H9 (cell line): Measurements from ENCODE around the gene R3HDM2. TPM values are rescaled to one million over a fixed set of nuclear protein-coding genes. Genes with fewer than 3 reads are reported as not detected.

ENCODE experiments used
- DNase-seq: peaks from one replicate; pipeline ENCODE4 v3.0.0-alpha.2; 2017
- H2AFZ ChIP-seq: one replicate; pipeline ENCODE4 v1.6.1; 2013; ENCODE audit warnings: mild to moderate bottlenecking, low read length, control low read depth, moderate library complexity
- H2AK5ac ChIP-seq: 2 replicates; pipeline ENCODE4 v1.6.1; 2013; ENCODE audit warnings: low read length, control low read depth, mixed read lengths; ENCODE audit not compliant: insufficient read length
- H2BK120ac ChIP-seq: one replicate; pipeline ENCODE4 v1.6.1; 2013; ENCODE audit warnings: low read depth, mild to moderate bottlenecking, low read length, control low read depth, inconsistent platforms; ENCODE audit not compliant: poor library complexity, severe bottlenecking
- H2BK12ac ChIP-seq: 2 replicates; pipeline ENCODE4 v1.6.1; 2013; ENCODE audit warnings: low read length, control low read depth, mixed read lengths, low read depth; ENCODE audit not compliant: insufficient read length
- H2BK15ac ChIP-seq: 2 replicates; pipeline ENCODE4 v1.6.1; 2013; ENCODE audit warnings: low read depth, low read length, control low read depth
- H2BK20ac ChIP-seq: one replicate; pipeline ENCODE4 v1.6.1; 2013; ENCODE audit warnings: low read depth, mild to moderate bottlenecking, low read length, control low read depth, inconsistent platforms; ENCODE audit not compliant: poor library complexity, severe bottlenecking
- H2BK5ac ChIP-seq: 2 replicates; pipeline ENCODE4 v1.6.1; 2013; ENCODE audit warnings: low read length, control low read depth, mixed read lengths; ENCODE audit not compliant: insufficient read length
- H3K14ac ChIP-seq: 2 replicates; pipeline ENCODE4 v1.6.1; 2013; ENCODE audit warnings: low read length, control low read depth; ENCODE audit not compliant: insufficient read depth
- H3K18ac ChIP-seq: 2 replicates; pipeline ENCODE4 v1.6.1; 2013; ENCODE audit warnings: low read depth, mild to moderate bottlenecking, mixed read lengths, low read length, control low read depth; ENCODE audit not compliant: insufficient read length
- H3K23ac ChIP-seq: 2 replicates; pipeline ENCODE4 v1.6.1; 2013; ENCODE audit warnings: low read length, control low read depth, mixed read lengths, low read depth; ENCODE audit not compliant: insufficient read length
- H3K23me2 ChIP-seq: 2 replicates; pipeline ENCODE4 v1.6.1; 2013; ENCODE audit warnings: low read depth, mild to moderate bottlenecking, mixed read lengths, low read length, control low read depth; ENCODE audit not compliant: insufficient read length, poor library complexity, severe bottlenecking
- H3K27ac ChIP-seq: 2 replicates; pipeline ENCODE4 v1.5.1; 2013; ENCODE audit warnings: low read length, control low read depth, mixed read lengths, low read depth; ENCODE audit not compliant: insufficient read length
- H3K27me3 ChIP-seq: 2 replicates; pipeline ENCODE4 v1.6.1; 2013; ENCODE audit warnings: low read length, control low read depth, inconsistent platforms; ENCODE audit not compliant: insufficient read depth
- H3K4ac ChIP-seq: 2 replicates; pipeline ENCODE4 v1.6.1; 2013; ENCODE audit warnings: low read depth, mild to moderate bottlenecking, control low read depth, inconsistent platforms, low read length, moderate library complexity
- H3K4me1 ChIP-seq: 2 replicates; pipeline ENCODE4 v1.6.1; 2013; ENCODE audit warnings: low read length, control low read depth, inconsistent platforms; ENCODE audit not compliant: insufficient read depth
- H3K4me2 ChIP-seq: 2 replicates; pipeline ENCODE4 v1.6.1; 2013; ENCODE audit warnings: low read length, control low read depth, mixed read lengths; ENCODE audit not compliant: insufficient read length, insufficient read depth
- H3K56ac ChIP-seq: 2 replicates; pipeline ENCODE4 v1.6.1; 2013; ENCODE audit warnings: low read depth, mild to moderate bottlenecking, mixed read lengths, low read length, control low read depth; ENCODE audit not compliant: insufficient read length
- H3K79me1 ChIP-seq: 2 replicates; pipeline ENCODE4 v1.6.1; 2013; ENCODE audit warnings: low read depth, mild to moderate bottlenecking, moderate library complexity, low read length, control low read depth, inconsistent platforms; ENCODE audit not compliant: insufficient read depth, poor library complexity, severe bottlenecking
- H3K79me2 ChIP-seq: 2 replicates; pipeline ENCODE4 v1.6.1; 2013; ENCODE audit warnings: low read length, control low read depth, inconsistent platforms; ENCODE audit not compliant: insufficient read depth
- H3K9ac ChIP-seq: 2 replicates; pipeline ENCODE4 v1.6.1; 2013; ENCODE audit warnings: low read length, control low read depth, mixed read lengths; ENCODE audit not compliant: insufficient read length; ENCODE audit errors: extremely low read depth
- H3K9me3 ChIP-seq: one replicate; pipeline ENCODE4 v1.6.1; 2013; ENCODE audit warnings: low read depth, low read length, inconsistent platforms; ENCODE audit not compliant: control insufficient read depth
- H3T11ph ChIP-seq: one replicate; pipeline ENCODE4 v1.6.1; 2013; ENCODE audit warnings: mild to moderate bottlenecking, low read length, control low read depth, inconsistent platforms
- H4K20me1 ChIP-seq: one replicate; pipeline ENCODE4 v1.6.1; 2013; ENCODE audit not compliant: control insufficient read depth, insufficient read length, insufficient read depth
- H4K5ac ChIP-seq: 2 replicates; pipeline ENCODE4 v1.6.1; 2013; ENCODE audit warnings: low read depth, mild to moderate bottlenecking, mixed read lengths, low read length, control low read depth; ENCODE audit not compliant: insufficient read length
- H4K8ac ChIP-seq: replicated peaks from 2 replicates; pipeline ENCODE4 v1.6.1; 2013; ENCODE audit warnings: low read length, control low read depth, mixed read lengths, low read depth; ENCODE audit not compliant: insufficient read length
- H4K91ac ChIP-seq: 2 replicates; pipeline ENCODE4 v1.6.1; 2013; ENCODE audit warnings: low read depth, mild to moderate bottlenecking, moderate library complexity, mixed read lengths, low read length, control low read depth; ENCODE audit not compliant: insufficient read length
- H3K27ac Mint-ChIP-seq, 3 experiments: 2 replicates in 2 of 3; 3 replicates in 1 of 3; pipeline ENCODE4 v1.8.0; 2020 to 2021; ENCODE audit warnings: mixed read lengths in 3 of 3, mild to moderate bottlenecking in 1 of 3, moderate library complexity in 1 of 3
- H3K27me3 Mint-ChIP-seq: 2 replicates; pipeline ENCODE4 v1.8.0; 2021; ENCODE audit warnings: low read depth, mild to moderate bottlenecking, moderate library complexity, mixed read lengths
- H3K36me3 Mint-ChIP-seq, 3 experiments: 2 replicates in 2 of 3; 3 replicates in 1 of 3; pipeline ENCODE4 v1.8.0; 2020 to 2021; ENCODE audit warnings: low read depth in 3 of 3, mixed read lengths in 3 of 3; ENCODE audit not compliant: insufficient read depth in 1 of 3
- H3K4me1 Mint-ChIP-seq, 2 experiments: 2 replicates each; pipeline ENCODE4 v1.8.0; 2020; ENCODE audit warnings: mixed read lengths in 2 of 2
- H3K4me3 Mint-ChIP-seq, 2 experiments: 2 replicates in 1 of 2; 3 replicates in 1 of 2; pipeline ENCODE4 v1.8.0; 2020 to 2021; ENCODE audit warnings: mild to moderate bottlenecking in 2 of 2, mixed read lengths in 2 of 2, moderate library complexity in 1 of 2
- H3K9me3 Mint-ChIP-seq, 2 experiments: 2 replicates in 1 of 2; 3 replicates in 1 of 2; pipeline ENCODE4 v1.8.0; 2020; ENCODE audit warnings: mild to moderate bottlenecking in 2 of 2, mixed read lengths in 2 of 2, moderate library complexity in 1 of 2
- WGBS: extraction: QIAGEN DNeasy Blood & Tissue Kit; methylation state at CpG from one replicate; pipeline ENCODE4 v1.1.7; 2013; ENCODE audit warnings: missing lambda C conversion rate, low lambda C conversion rate, mixed read lengths; ENCODE audit not compliant: insufficient read length; ENCODE audit errors: extremely low coverage; 5-methylcytosine and 5-hydroxymethylcytosine counted together
- total RNA-seq: library from RNA; stranded (reverse); gene quantifications from 2 replicates; pipeline ENCODE4 v1.2.1, GENCODE V29; 2021
- TF ChIP-seq, protein P1 (sequence below): fragments of 200-600 bp; sonication (generic); conservative IDR thresholded peaks from 3 replicates; pipeline ENCODE4 v1.8.0; 2021; ENCODE audit warnings: antibody characterized with exemption, mild to moderate bottlenecking

R3HDM2 gene
- total RNA-seq, 1 experiment from 2014 or later = 43.9 TPM

DNA sequence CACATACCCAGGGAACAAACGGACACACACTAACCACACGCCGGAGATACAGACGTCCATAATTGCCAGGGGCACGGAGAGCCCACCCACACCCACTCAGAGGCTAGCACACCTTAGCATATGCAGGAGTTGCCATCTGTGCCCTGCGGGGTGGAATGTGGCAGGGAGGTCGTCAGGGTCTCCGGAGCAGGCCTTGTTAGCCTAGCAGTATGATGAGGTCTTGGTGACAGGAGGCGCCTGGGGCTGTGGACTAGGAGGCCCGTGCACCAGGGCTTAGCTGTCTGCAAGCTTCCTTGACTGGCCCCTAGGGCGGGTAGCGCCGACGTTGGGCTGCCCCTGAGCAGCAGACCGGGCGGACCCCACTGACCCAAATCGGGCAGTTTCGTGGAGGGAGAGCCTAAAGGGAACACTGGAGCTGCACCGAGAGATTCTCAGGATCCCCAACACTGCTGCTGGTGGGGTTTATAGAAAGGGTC, 189.9 kb downstream of the R3HDM2 start:
- Histone ChIP-seq H3T11ph (no peak overlapping the region), H3K4me2 (peak overlapping the region; percentile 82), H2AK5ac (no peak overlapping the region), H4K91ac (no peak overlapping the region), H3K14ac (no peak overlapping the region), H2BK5ac (no peak overlapping the region), H2BK15ac (no peak overlapping the region), H3K27ac (no peak overlapping the region), H2AFZ (no peak overlapping the region), H3K4me1 (0 out of 2 replicates have a peak, but pooled peaks cover 4% of the 10 kb centered on the region), H3K56ac (no peak overlapping the region), H3K27me3 (peaks cover 54% of the 10 kb centered on the region), H3K79me1 (no peaks in the 10 kb centered on the region), H2BK20ac (no peak overlapping the region), H3K9me3 (no peaks in the 10 kb centered on the region), H4K5ac (no peak overlapping the region), H2BK120ac (no peak overlapping the region), H2BK12ac (no peak overlapping the region), H4K8ac (no peak overlapping the region), H3K79me2 (no peaks in the 10 kb centered on the region), H3K23ac (no peak overlapping the region), H3K18ac (no peak overlapping the region), H3K23me2 (peaks cover 29% of the 10 kb centered on the region), H3K4ac (no peak overlapping the region), H4K20me1 (no peaks in the 10 kb centered on the region), H3K9ac (no peak overlapping the region)
- H3K36me3 Mint-ChIP-seq = peaks cover 0 to 2% (median 0%) of the 10 kb centered on the region in 3 experiments; a peak in 2 of 7 replicates
- WGBS = no CpG with 5 or more reads among the region's 19 CpGs
- peak; percentile 82 for DNase-seq
- TF ChIP-seq, protein P1, sequence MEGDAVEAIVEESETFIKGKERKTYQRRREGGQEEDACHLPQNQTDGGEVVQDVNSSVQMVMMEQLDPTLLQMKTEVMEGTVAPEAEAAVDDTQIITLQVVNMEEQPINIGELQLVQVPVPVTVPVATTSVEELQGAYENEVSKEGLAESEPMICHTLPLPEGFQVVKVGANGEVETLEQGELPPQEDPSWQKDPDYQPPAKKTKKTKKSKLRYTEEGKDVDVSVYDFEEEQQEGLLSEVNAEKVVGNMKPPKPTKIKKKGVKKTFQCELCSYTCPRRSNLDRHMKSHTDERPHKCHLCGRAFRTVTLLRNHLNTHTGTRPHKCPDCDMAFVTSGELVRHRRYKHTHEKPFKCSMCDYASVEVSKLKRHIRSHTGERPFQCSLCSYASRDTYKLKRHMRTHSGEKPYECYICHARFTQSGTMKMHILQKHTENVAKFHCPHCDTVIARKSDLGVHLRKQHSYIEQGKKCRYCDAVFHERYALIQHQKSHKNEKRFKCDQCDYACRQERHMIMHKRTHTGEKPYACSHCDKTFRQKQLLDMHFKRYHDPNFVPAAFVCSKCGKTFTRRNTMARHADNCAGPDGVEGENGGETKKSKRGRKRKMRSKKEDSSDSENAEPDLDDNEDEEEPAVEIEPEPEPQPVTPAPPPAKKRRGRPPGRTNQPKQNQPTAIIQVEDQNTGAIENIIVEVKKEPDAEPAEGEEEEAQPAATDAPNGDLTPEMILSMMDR = no peak; the same call in 2 of the 3 replicates
- H3K27me3 Mint-ChIP-seq = peaks cover 86% of the 10 kb centered on the region
- peak overlapping the region; percentile 72 to 84 for H3K4me3 Mint-ChIP-seq
- H3K27ac Mint-ChIP-seq = no peak overlapping the region
- peaks cover 59 to 72% of the 10 kb centered on the region in 2 experiments for H3K4me1 Mint-ChIP-seq
- no peaks in the 10 kb centered on the region for H3K9me3 Mint-ChIP-seq
